Fibroblast of skin of left quadriceps (primary cell): ENCODE measurements around the gene ABCC1.
"Not testable (repeated sequence)": the region's sequence is repeated elsewhere in the genome, so short reads cannot be mapped to it uniquely, and the experiment has no call there.

Experiments
- DNase-seq, 2 experiments: peaks; one replicate each; pipeline ENCODE4 v3.0.0-alpha.2; 2013; ENCODE audit warnings: low read depth in 2 of 2

ABCC1 gene

DNA sequence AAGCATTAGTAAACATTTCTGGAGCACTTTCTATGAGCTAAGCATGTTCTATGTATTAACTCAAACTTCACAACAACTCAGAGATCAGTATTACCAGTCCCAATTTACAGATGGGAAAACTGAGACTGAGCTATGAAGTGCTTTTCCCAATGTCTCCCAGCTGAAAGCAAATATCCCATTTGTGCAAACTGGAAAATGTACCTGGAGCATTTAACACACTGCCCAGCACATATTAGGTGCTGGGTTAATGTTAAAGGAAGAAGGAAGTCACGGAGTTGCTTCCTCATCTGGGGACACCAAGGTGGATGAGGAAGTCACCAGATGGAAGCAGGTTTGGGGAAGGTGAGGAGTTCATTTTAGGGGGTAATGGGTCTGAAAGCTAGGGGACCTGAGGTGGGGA is 207.8 kb downstream of the ABCC1 start:
- no peak for DNase-seq

DNA sequence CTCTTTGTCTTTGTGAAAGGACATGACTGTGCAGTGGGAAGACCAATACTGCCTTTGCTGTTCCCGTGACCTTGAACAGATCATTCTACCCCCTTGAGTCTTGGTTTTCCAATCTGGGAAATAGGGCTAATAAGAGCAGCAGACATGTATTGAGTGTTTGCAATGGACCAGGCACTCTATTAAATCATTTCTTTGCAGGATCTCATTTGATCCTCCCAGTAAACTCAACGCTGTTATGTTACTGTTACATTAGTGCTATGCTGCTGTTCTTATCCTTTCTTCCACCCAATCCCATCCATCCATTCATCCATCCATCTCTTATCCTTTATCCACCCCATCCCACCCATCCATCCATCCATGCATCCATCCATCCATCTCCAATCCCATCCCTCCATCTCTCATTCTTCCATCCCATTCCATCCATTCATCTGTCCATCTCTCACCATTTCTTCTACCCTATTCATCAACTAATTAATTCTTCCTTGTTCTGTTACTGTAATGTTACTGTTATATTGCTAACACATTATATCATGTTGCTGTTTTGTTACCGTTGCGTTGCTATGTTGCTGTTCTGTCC is 208.8 kb downstream of the ABCC1 start:
- DNase-seq = no peak

DNA sequence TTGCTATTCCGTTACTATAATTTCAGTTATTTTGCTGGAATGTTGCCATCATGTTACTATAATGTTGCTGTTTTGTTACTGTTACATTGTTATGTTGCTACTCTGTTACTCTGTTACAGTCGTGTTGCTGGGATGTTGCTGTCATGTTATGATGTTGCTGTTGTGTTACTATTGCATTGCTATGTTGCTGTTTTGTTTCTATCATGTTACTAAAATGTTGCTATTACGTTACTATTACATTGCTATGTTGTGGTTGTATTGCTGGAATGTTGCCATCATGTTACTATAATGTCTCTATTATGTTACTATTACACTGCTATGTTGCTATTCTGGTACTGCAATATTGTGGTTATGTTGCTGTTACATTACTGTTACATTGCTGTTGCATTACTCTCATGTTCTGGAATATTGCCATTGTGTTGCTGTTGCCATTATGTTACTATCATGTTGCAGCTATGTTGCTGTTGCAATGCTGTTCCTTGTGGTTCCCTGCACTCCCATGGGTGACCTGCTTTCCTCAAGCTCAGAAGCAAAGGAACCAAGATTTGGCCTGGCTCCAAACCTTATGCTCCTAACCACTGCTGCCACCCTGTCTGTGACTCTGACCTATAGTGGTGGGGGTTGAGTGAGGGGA is 209.4 kb downstream of the ABCC1 start:
- no peak for DNase-seq

DNA sequence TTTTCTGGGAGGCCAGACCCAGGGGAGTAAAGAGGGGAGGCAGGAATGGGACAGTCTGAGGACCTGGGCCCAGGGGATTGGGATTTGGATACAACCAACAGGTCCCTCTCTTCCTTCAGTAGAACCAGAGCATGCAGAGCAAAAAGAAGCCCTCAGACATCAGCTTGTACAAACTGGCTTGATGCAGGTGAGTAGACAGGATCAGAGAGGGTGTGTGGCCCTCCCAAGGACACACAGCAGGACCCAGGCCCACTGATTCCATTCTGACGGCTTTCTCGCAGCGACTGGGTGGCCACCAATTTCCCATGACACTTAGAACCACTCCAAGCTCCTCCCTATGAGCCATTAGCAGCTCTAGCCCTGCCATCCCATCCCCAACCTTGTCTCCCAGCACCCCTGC is 210.2 kb downstream of the ABCC1 start:
- DNase-seq = no peak

DNA sequence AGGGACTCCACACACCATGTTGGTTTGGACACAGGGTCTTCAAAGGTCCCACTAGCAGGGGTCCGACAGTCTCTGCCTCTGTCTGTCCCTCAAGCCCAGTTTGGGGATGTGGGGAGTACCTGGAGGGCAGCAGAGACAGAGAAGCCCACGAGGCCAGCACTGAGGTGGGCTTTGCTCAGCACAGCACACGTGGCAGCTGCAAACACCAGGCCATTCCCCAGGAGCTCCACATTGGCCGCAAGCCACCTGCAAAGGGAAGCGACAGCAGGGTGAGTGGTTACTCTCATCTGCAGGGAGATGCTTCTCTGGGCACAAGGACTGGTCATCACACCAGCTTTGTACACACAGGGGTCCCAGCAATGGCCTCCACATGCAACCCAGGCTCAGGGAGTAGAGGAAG is 211.9 kb downstream of the ABCC1 start:
- DNase-seq = no peak

DNA sequence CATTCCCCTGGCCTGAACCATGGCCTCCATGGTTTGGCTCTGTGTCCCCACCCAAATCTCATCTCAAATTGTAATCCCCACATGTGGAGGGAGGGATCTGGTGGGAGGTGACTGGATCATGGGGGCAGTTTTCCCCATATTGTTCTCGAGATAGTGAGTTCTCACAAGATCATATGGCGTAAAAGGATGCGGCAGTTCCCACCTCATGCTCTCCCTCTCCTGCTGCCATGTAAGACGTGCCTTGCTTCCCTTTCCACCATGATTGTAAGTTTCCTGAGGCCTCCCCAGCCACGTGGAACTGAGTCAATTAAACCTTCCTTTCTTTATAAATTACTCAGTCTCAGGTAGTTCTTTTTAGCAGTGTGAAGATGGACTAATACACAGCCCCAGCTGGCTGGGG is 212.4 kb downstream of the ABCC1 start:
- not testable (repeated sequence) for DNase-seq

DNA sequence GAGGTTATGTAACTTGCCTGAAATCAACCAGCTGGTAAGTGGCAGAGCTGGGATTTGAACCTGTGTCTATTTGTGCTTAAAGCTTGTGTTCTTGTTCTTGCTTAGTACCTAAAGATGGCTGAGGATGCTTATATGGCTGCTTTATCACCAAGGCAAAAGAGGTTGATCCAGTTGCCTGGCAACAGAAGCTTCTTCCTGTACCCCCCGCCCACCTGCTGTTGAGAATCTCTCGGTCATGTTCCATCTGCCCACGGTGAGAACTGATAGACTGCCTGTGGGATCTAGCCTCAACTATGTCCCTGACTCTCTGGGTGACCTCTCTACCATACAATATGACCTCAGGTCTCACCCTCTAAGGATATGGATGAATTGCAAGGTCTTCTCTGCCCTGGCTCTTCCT is 213.2 kb downstream of the ABCC1 start:
- DNase-seq = no peak

DNA sequence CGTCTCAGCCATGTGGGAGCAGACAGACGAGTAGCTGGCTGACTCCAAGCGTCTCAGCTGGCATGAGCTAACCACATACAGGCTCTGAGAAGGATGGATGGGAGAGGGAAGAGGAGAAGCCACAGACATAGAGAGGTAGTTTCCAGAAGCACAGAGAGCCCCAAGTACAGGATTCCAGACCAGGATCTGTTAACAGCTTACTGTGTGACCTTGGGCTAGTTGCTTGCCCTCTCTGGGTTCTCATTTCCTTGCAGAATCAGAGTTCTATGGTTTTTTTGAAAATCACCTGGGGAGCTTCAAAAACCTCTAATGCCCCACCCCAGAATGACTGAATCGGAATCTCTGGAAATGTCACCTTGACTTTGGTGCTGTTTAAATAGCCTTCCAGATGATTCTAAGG is 213.7 kb downstream of the ABCC1 start:
- DNase-seq = no peak

DNA sequence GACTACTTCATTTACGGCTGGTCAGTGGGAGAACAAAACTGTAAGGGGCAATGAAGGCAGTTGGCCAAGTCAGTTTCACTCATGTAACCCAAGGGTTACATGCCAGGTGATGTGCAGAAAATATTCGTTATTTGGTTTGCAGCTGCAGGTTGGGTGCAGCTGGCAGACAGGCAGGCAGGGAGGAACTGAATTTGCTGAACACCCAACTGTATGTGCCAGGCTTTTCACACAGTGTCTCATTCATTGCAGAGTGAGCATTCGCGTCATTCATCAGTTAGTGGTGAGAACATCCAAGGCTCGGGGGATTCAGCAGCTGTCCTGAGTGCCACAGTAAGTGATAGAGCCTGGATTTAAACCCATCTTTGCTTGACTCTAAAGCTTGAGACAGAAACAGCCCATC is 214.2 kb downstream of the ABCC1 start:
- DNase-seq = no peak

DNA sequence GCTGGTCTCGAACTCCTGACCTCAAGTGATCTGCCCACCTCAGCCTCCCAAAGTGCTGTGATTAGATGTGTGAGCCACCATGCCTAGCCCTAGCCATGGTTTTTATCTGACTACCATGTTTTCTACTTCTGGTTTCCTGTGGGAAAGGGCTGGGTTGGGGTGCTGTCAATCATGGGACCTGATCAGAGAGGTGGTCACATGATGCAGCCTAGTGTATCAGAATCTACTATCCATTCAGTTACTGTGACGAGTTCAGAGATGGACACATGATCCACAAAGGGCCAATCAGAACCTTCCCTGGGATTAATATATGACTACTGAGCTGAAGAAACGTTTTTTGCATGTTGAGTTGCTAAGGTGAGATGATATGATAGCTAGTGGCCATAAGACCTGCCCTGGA is 214.8 kb downstream of the ABCC1 start:
- DNase-seq = no peak

DNA sequence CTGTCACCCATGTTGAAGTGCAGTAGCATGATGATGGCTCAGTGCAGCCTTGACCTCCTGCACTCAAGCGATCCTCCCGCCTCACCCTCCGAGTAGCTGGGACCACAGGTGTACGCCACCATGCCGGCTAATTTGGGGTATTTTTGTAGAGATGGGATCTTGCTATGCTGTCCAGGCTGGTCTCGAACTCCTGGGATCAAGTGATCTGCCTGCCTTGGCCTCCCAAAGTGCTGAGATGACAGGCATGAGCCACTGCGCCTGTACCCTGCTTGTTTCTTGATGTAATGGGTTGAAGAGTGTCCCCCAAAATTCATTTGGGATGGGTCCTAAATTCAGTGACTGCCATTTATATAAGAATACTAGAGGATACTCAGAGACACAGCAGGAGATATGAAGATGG is 216.7 kb downstream of the ABCC1 start:
- no peak for DNase-seq

DNA sequence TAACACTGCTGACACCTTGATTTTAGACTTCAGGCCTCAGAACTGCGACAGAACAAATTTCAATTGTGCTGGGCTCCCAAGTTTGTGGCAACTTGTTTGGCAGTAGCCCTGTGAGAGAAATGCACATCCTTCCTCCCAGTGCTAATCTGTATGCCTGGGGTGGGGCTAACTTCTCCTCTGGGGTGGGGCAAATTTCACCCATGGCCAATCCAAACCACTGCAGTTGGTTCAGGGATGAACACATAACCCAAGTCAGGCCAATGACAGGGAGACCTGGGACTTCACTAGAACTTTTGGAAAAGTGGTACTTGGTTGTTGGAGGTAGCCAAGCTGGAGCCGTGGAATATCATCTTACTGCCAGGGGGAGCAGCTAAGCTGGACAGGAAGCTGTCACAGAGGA is 217.5 kb downstream of the ABCC1 start:
- DNase-seq = no peak

DNA sequence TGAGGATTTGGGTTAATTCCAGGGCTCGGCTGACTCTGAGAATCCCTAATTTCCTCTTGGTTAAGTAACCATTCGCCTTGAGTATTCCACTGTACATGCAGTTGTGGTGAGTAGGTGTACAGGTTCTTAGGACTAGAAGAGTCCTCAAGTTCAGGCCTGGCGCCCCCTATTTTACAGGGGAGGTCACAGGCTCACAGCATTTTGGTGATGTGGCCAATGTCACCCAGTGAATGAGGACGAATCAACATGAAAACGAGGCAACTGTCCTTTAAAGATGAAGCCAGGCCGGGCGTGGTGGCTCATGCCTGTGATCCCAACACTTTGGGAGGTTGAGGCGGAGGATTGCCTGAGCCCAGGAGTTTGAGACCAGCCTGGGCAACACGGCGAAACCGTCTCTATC is 218.5 kb downstream of the ABCC1 start:
- no peak for DNase-seq

DNA sequence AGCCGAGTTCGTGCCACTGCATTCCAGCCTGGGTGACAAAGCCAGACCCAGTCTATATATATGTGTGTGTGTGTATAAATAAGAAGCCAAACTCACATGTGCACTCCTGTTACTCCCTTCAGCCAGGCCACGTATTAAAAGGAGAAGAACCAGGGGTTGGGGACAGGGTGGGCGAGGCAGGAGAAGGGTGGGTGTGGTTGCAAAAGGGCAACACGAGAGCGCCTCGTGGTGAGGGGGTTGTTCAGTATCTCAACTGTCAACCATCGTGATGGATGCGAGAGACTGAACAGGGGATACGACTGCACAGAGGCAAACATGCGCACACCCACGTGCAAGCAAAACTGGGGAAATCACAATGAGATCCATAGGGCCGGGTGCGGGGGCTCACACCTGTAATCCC is 219.0 kb downstream of the ABCC1 start:
- no peak for DNase-seq

DNA sequence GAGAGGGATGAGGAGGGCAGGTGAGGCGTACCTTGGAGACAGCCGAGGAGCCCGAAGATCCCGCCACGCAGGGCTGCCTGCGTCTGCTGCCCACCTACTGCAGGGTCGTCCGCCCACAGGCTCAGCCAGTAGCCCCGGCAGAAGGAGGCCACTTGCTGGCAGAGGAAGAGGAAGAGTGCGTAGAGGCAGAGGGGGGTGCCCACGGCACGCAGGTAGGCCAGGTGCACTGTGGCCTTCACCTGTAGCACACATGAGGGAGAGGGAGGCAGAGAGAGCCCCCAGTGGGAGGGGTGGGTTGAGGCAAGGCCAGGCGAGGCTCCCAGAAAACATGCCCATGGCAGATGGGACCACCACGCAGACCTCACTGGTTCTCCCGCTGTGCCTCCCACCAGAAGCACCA is 220.2 kb downstream of the ABCC1 start:
- no peak for DNase-seq

DNA sequence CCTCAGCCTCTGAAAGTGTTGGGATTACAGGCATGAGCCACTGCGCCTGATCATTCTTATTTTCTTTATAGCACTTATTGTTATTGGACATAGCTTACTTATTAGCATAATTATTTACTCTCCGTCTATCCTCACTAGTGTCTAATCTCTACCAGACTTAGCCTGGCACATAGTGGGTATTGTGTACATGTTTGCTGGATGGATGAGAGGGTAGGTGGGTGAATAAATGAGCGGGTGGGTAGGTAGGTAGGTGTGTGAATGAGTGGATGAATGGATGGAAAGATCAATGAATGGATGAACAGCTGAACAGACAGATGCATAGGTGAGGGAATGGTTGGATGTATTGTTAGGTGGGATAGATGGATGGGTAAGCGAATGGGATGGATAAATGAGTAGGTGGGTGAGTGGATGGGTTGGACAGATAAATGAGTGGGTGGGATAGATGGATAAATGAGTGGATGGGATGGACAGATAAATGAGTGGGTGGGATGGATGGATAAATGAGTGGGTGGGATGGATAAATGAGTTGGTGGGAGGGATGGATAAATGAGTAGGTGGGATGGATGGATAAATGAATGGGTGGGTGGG is 222.0 kb downstream of the ABCC1 start:
- DNase-seq = no peak

DNA sequence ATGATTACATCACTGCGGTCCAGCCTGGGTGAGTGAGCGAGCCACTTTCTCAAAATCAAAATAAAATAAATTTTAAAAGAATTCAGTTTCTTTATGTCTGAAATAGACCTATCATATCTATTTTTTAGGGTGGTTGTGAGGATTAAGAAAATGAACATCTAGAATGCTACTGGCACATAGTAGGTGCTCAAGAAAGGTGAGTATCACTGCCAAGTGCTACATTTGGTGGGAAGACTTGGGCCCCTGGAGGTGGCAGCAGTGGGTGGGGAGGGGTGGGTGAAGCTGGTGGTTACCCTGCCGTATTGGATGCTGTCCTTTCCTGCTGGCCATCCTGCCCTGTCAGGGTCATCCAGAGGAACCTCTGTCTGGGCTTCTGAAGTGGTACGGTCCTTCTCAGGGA is 223.6 kb downstream of the ABCC1 start:
- DNase-seq = no peak

DNA sequence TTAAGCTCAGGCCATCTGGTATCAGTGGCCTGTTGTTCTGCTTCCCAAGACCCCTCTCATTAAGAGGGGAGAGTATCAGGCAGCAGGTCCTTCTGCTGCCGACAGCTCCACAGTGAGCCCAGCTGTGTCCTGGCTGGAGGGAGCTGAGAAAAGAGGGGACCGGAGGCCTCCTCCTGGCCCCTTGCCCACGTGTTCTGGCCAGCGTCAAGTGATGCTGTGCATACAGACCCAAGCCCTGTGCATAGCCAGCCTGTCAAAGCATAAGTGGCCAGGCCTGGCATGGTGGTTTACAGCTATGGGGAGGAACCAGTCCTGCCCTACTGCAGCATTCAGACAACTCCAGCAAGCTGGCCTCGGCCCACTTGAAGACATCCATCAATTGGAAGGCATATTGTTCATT is 225.9 kb downstream of the ABCC1 start:
- no peak for DNase-seq

DNA sequence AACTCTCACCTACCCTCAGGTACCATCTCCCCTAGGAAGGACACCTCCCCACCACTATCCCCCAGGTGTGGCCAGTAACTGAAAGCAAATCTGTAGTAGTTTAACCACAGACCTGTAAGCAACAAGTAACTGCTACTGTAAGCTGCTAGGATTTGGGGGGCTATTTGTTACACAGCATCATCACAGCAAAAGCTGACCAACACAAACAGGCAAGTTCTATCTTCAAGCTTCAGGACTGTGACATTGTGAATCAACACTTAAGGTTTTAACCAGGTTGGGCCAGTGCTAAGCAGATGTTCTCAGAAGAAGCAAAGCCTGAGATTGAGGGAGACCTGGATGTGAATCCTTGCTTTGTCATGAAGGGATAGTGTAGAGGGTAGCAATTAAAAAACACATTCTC is 226.9 kb downstream of the ABCC1 start:
- no peak for DNase-seq

DNA sequence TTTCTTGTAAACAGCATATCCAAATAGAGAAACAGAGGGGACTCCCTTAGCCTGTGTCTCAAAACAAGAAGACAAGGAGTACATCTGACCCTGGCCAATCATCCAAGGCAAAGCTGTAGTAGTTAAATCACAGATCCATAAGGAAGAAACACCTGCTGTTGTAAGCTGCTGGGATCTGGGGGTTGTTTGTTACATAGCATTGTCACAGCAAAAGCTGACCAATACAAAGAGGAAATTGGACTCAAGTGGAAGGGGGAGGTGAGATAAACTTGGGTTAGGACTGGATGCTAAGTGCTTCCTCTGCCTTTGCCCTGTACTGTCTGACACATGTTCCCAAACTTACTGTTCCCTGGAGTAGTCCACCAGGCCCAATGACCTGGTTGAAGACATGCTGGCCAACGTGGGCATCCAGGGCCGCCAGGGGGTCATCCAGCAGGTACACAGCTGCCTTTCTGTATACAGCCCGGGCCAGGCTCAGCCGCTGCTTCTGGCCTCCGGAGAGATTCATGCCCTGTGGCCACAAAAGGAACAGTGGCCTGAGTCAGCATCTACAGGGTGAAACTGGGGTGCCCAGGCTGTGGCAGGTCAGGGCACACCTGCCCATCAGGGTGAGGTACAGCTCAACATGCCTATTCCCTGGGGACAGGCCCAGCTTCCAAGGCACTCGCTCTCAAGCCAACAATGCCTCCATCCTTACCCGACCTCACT is 229.2 kb downstream of the ABCC1 start:
- DNase-seq = no peak

DNA sequence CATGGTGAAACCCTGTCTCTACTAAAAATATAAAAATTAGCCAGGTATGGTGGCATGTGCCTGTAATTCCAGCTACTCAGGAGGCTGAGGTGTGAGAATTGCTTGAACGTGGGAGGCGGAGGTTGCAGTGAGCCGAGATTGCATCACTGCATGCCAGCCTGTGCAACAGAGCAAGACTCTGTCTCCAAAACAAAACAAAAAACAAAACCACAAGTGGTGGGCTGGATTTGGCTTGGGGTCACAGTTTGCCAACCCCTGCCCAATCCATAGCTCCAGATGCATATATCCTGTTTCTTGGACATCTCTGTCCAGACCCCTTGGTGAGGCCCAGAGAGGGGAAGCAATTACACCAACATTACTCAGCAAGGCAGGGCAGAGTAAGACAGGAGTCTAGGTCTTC is 232.3 kb downstream of the ABCC1 start:
- not testable (repeated sequence) for DNase-seq

DNA sequence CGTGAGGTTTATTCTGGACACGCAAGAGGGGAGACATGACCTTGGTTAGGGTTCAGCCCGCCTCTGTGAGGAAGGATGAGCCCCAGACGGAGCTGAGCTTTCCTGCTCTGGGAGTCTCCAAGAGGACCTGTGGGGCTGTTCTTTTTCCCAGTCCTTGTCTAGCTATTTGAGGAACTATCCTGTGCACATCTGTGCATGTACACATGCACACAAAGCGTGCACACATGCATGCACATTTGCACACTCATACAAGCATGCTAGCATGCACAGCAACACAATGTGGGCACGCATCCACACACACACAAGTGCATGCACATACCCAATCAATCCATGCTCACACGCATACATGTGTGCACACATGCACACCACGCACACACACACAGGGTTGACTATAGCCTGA is 233.5 kb downstream of the ABCC1 start:
- DNase-seq = no peak

DNA sequence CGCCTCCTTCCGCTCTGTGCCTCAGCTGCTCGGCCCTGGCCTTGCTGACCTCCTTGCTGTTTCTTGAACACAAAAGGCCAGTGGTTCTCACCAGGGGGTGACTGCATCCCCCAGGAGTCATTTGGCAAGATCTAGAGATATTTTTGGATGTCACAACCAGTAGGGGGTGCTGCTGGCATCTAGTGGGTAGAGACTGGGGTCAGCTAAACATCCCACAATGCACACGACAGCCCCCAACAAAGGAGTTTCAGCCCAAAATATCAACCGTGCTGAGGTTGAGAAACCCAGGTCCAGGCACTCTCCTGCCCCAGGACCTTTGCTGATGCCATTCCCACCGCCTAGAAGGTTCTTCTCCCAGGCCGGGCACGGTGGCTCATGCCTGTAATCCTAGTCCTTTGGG is 234.1 kb downstream of the ABCC1 start:
- no peak for DNase-seq
